ENCODE results near the gene MEFV.

The MEFV gene

GRCh38 chr16:3266873-3267537, 10.6 kb upstream of the MEFV start:
- DNase-seq (ENCODE audit: low spot score): no peak

- DNase-seq (ENCODE audit: low spot score): peak; percentile 98
Measured at GRCh38 chr16:3264137-3265036, 8.0 kb upstream of the MEFV start.

- no peak for DNase-seq (ENCODE audit: low spot score)
Measured at GRCh38 chr16:3262517-3262916, 6.1 kb upstream of the MEFV start.

- DNase-seq (ENCODE audit: low spot score): no peak
Measured at GRCh38 chr16:3259836-3260235, 3.4 kb upstream of the MEFV start.

- no peak for DNase-seq (ENCODE audit: low spot score)
Measured at GRCh38 chr16:3256866-3257465, 533 bp upstream of the MEFV start.

- DNase-seq (ENCODE audit: low spot score): no peak
Measured at GRCh38 chr16:3254309-3254708, 2.1 kb downstream of the MEFV start.

- no peak for DNase-seq (ENCODE audit: low spot score)
Measured at GRCh38 chr16:3252967-3253366, 3.5 kb downstream of the MEFV start.

GRCh38 chr16:3249451-3249850, 7.0 kb downstream of the MEFV start:
- DNase-seq (ENCODE audit: low spot score): no peak

GRCh38 chr16:3249020-3249419, 7.4 kb downstream of the MEFV start:
- DNase-seq (ENCODE audit: low spot score): no peak

GRCh38 chr16:3248596-3248995, 7.8 kb downstream of the MEFV start:
- DNase-seq (ENCODE audit: low spot score): no peak

- no peak for DNase-seq (ENCODE audit: low spot score)
Measured at GRCh38 chr16:3246876-3247275, 9.6 kb downstream of the MEFV start.

GRCh38 chr16:3246002-3246401, 10.4 kb downstream of the MEFV start:
- DNase-seq (ENCODE audit: low spot score): no peak

GRCh38 chr16:3243882-3244281, 12.6 kb downstream of the MEFV start:
- DNase-seq (ENCODE audit: low spot score): no peak

GRCh38 chr16:3242709-3243108, 13.7 kb downstream of the MEFV start:
- DNase-seq (ENCODE audit: low spot score): no peak

- DNase-seq (ENCODE audit: low spot score): no peak
Measured at GRCh38 chr16:3241761-3242160, 14.7 kb downstream of the MEFV start.

- DNase-seq (ENCODE audit: low spot score): no peak
Measured at GRCh38 chr16:3235856-3236669, 20.4 kb downstream of the MEFV start.

GRCh38 chr16:3234857-3235561, 21.4 kb downstream of the MEFV start, which contains the start of gene ZNF200:
ZNF200 (minus strand) TSS chr16:3235158; CDS start chr16:3233755, 1,403 bp downstream.
- peak; percentile 94 for DNase-seq (ENCODE audit: low spot score)

GRCh38 chr16:3234543-3234856, 21.9 kb downstream of the MEFV start:
- no peak for DNase-seq (ENCODE audit: low spot score)

- no peak for DNase-seq (ENCODE audit: low spot score)
Measured at GRCh38 chr16:3223913-3224515, 32.4 kb downstream of the MEFV start.

- DNase-seq (ENCODE audit: low spot score): no peak
Measured at GRCh38 chr16:3220839-3221238, 35.6 kb downstream of the MEFV start.

GRCh38 chr16:3216263-3216640, 40.2 kb downstream of the MEFV start:
- no peak for DNase-seq (ENCODE audit: low spot score)

Data from SK-N-DZ (cell line).